NT2/D1 (cell line): ENCODE measurements around the gene CORT.

Source experiments
- YY1 ChIP-seq: IDR thresholded peaks from 2 replicates; pipeline ENCODE4 v1.6.1; 2011; ENCODE audit not compliant: insufficient read length, insufficient read depth
- ZNF274 ChIP-seq: IDR thresholded peaks from 2 replicates; pipeline ENCODE4 v1.6.1; 2011; ENCODE audit warnings: mild to moderate bottlenecking, low read depth, low read length

DNA sequence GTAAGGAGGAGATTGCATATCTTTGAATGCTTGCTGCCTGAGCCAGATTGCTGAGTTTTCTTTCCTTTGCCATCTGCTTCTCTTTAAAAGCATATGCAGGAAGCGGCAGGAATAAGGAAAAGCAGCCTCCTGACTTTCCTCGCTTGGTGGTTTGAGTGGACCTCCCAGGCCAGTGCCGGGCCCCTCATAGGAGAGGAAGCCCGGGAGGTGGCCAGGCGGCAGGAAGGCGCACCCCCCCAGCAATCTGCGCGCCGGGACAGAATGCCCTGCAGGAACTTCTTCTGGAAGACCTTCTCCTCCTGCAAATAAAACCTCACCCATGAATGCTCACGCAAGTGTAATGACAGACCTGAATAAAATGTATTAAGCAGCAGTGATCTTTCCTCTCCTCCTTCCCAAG lies 1.5 kb downstream of the CORT start:
- TF ChIP-seq YY1, result no peak
- no peak for TF ChIP-seq ZNF274
